GM12874 (cell line): ENCODE measurements around the gene DMXL2.

Experiments
- TF ChIP-seq, protein P1 (sequence below): IDR thresholded peaks from 2 replicates; pipeline ENCODE4 v1.5.1; 2011; ENCODE audit warnings: low read depth, mild to moderate bottlenecking, control low read depth, low read length, moderate library complexity; ENCODE audit not compliant: insufficient read depth

Gene DMXL2

DNA sequence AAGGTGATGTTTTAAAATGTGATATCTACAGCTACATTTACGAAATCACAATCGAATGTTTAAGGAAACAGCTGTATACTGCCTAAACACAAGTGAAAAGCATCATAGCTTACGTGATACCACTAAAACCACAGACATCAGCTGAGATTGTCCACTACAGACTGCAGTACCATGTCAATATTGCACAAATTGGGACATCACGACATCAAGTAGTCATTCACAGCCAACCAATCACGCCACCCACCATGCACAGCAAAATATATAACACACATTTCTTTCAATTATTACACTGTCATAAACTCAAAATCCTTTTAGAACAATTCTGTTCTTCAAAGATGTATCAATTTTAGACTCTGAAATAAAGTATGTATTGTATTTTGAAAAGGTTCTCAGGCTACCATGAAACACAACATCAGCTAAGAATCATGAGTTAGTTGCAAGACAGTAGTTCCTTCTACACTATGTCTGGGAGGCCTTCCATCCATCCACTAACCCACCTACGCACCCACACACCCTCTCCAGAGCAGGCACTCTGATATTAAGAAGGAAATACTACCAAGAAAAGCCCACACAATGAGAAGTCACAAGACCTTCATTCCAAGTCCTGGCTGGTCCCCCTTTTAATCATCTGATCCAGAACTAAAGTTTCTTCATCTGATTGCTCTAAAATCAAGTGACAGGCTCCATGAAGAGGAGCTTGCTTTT is 3.1 kb downstream of the DMXL2 start:
- TF ChIP-seq, protein P1, sequence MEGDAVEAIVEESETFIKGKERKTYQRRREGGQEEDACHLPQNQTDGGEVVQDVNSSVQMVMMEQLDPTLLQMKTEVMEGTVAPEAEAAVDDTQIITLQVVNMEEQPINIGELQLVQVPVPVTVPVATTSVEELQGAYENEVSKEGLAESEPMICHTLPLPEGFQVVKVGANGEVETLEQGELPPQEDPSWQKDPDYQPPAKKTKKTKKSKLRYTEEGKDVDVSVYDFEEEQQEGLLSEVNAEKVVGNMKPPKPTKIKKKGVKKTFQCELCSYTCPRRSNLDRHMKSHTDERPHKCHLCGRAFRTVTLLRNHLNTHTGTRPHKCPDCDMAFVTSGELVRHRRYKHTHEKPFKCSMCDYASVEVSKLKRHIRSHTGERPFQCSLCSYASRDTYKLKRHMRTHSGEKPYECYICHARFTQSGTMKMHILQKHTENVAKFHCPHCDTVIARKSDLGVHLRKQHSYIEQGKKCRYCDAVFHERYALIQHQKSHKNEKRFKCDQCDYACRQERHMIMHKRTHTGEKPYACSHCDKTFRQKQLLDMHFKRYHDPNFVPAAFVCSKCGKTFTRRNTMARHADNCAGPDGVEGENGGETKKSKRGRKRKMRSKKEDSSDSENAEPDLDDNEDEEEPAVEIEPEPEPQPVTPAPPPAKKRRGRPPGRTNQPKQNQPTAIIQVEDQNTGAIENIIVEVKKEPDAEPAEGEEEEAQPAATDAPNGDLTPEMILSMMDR, result no peak

DNA sequence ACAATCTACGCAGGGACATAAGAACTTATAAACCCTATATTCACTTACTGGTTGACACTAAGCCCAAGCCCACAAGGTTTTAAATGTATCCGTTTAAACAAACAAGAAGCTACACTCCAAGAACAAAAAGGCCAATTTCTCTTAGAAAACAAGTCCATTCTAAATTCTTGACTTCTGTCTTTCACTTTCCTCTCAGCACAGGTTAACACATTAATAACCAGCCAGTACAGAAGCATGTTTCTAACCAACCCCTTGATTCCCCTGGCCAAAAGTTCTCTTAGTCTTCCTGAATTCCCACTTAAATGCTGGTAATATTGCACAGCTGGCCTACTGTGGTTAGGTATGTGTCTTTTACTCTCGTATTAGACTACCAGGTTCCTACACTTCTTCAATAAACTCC is 4.7 kb downstream of the DMXL2 start:
- TF ChIP-seq, protein P1, result no peak

DNA sequence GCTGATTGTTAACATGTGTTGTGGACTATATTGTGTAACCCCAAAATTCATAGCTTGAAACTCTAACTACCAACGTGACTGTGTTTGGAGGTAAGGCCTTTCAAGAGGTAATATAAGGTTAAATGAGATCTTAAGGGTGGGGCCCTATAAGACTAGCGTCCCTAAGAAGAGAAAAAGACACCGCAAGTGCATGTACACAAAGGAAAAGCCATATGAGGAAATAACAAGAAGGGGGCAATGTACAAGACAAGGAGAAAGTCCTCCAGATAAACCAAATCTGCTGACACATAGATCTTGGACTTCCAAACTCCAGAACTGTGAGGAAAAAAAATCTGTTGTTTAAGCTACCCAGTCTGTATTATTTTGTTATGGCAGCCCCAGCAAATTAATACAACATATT is 8.6 kb downstream of the DMXL2 start:
- TF ChIP-seq, protein P1, result no peak

DNA sequence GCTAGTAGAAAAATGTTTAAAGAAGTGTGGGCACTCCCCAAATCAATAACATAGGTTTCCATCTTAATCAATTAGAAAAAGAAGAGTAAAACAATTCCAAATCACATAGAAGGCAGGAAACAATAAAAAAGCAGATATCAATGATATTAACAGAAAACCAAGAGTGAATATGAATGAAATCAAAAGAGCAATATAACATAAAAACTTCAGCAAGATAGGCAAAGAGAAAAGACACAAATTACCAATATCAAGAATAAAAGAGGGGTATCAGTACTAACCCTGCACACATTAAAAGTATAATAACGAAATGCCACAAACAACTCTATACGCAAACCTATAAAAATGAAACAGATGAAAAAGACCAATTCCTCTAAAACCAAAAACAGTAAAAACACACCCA is 19.6 kb downstream of the DMXL2 start:
- TF ChIP-seq, protein P1, result no peak

DNA sequence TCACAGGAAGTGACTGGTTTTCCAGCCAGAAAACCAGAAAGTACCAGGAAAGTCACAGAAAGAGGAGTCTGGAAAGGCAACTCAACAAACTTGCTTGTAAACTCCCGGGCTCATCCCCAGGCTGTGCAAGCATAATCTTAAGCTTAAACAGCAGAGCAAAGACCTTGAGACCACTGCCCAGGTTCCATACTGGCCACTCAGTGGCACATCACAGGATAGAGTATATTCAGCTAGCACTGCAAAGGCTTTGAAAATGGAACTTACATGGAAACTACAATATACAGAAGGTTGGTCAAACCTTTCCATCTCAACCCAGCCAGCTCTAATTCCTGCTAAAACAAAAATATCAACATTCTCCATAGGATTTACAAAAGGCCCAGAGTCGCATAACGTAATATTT is 20.1 kb downstream of the DMXL2 start:
- TF ChIP-seq, protein P1, result no peak

DNA sequence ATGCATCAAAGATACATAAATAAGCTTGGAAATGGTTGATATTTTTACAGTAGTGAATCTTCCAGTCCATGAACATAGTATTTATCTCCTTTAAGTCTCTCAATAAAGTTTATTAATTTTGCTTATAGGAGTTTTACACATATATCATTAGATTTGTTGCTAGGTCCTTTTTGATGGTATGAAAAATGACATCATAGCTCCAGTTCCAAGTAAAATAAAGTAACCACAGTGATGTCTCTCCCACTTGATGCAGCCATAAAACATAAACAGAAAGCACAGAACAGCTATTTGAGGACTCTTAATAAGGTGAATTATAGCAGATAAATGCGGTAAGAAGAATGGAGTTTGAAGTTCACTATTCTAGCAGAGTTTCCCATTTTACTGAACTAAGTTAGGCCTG is 20.8 kb downstream of the DMXL2 start:
- TF ChIP-seq, protein P1, result no peak

GRCh38 chr15:51600114-51600513 is 22.5 kb downstream of the DMXL2 start:
- TF ChIP-seq, protein P1, result no peak
